Upper lobe of right lung (tissue), 1 donor: ENCODE measurements around the gene BHLHE23. TPM values are rescaled to one million over a fixed set of nuclear protein-coding genes. Genes with fewer than 3 reads are reported as not detected.

Source experiments
- ATAC-seq: fragments of 200-7000 bp; cut with Tn5 transposase; one replicate; pipeline ENCODE4 v1.9.1; 2020; ENCODE audit warnings: mild to moderate bottlenecking, moderate library complexity
- DNase-seq: peaks from one replicate; pipeline ENCODE4 v3.0.0-alpha.2; 2020
- H3K27ac ChIP-seq: fragments of 200-600 bp; one replicate; pipeline ENCODE4 v1.8.0; 2022
- H3K27me3 ChIP-seq: fragments of 200-600 bp; one replicate; pipeline ENCODE4 v1.8.0; 2022; ENCODE audit warnings: mild to moderate bottlenecking
- H3K36me3 ChIP-seq: fragments of 200-600 bp; one replicate; pipeline ENCODE4 v1.8.0; 2022
- H3K4me1 ChIP-seq: fragments of 200-600 bp; one replicate; pipeline ENCODE4 v1.8.0; 2022
- H3K4me3 ChIP-seq: fragments of 200-600 bp; one replicate; pipeline ENCODE4 v1.8.0; 2022; ENCODE audit warnings: mild to moderate bottlenecking
- H3K9me3 ChIP-seq: fragments of 200-600 bp; one replicate; pipeline ENCODE4 v1.8.0; 2022
- intact Hi-C: fragments of 100-400 bp; cut with DNase I; formaldehyde crosslinking; loops from one replicate; pipeline ENCODE4 v1.11.0; 2022
- total RNA-seq: library from RNA; stranded (reverse); fragmentation: NEBNext Ultra II Directional; extraction: Animal tissue kit (Norgen Biotek cat#: 25700); gene quantifications from one replicate; pipeline ENCODE4 v1.2.1, GENCODE V29; 2021
- TF ChIP-seq, protein P1 (sequence below): fragments of 200-600 bp; IDR thresholded peaks from one replicate; pipeline ENCODE4 v1.8.0; 2022; ENCODE audit warnings: antibody characterized with exemption
- donor health status: DM: no; HTN: yes; CAD: no; lungs with severe emphysema.

Gene BHLHE23
- total RNA-seq, 1 donor from 2014 or later = not detected

DNA sequence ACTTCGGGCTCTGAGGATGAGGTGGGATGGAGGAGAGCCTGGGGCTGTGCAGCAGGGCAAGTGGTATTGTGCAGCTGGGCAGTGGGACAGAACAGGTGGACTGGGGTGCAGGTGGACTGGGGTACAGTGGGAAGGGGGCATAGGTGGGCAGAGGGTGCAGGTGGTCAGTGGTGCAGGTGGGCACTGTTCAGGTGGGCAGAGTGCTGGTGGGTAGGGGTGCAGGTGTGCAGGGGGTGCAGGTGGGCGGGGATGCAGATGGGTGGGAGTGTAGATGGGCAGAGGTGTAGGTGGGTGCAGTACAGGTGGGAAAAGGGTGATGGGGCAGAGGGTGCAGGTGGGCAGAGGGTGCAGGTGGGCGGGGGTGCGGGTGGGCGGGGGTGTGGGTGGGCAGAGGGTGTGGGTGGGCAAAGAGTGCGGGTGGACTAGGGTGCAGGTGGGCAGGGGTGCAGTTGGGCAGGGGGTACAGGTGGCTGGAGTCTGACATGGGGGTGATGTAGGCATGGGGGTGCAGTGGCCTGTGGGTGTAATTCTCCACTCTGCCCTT lies 20.4 kb downstream of the BHLHE23 start:
- no peaks in the 10 kb centered on the region for H3K9me3 ChIP-seq
- intact Hi-C loops = no loop called here
- peaks cover 49% of the 10 kb centered on the region for H3K27me3 ChIP-seq
- no peaks in the 10 kb centered on the region for H3K4me1 ChIP-seq
- DNase-seq = no peak
- no peak overlapping the region for H3K27ac ChIP-seq
- H3K36me3 ChIP-seq = no peaks in the 10 kb centered on the region
- no peak for ATAC-seq
- H3K4me3 ChIP-seq = no peak overlapping the region
- TF ChIP-seq, protein P1, sequence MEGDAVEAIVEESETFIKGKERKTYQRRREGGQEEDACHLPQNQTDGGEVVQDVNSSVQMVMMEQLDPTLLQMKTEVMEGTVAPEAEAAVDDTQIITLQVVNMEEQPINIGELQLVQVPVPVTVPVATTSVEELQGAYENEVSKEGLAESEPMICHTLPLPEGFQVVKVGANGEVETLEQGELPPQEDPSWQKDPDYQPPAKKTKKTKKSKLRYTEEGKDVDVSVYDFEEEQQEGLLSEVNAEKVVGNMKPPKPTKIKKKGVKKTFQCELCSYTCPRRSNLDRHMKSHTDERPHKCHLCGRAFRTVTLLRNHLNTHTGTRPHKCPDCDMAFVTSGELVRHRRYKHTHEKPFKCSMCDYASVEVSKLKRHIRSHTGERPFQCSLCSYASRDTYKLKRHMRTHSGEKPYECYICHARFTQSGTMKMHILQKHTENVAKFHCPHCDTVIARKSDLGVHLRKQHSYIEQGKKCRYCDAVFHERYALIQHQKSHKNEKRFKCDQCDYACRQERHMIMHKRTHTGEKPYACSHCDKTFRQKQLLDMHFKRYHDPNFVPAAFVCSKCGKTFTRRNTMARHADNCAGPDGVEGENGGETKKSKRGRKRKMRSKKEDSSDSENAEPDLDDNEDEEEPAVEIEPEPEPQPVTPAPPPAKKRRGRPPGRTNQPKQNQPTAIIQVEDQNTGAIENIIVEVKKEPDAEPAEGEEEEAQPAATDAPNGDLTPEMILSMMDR = no peak

DNA sequence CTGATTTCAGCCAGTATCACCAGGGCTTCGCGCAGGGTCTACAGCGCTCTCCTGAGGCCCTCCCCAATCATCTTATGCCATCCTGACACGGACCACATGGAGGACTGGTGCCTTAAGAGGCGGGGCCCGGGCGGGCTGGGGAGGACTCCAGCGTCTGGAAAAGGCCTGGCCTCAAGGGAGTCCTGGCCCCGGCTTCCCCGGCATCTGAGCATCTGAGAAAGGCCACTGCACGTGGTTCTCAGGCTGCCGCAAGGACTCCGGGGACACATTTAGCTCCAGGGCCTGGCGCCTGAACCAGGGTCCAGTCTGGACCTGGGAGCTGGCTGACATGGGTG lies 21.4 kb downstream of the BHLHE23 start:
- no peak for DNase-seq
- peaks cover 54% of the 10 kb centered on the region for H3K27me3 ChIP-seq

DNA sequence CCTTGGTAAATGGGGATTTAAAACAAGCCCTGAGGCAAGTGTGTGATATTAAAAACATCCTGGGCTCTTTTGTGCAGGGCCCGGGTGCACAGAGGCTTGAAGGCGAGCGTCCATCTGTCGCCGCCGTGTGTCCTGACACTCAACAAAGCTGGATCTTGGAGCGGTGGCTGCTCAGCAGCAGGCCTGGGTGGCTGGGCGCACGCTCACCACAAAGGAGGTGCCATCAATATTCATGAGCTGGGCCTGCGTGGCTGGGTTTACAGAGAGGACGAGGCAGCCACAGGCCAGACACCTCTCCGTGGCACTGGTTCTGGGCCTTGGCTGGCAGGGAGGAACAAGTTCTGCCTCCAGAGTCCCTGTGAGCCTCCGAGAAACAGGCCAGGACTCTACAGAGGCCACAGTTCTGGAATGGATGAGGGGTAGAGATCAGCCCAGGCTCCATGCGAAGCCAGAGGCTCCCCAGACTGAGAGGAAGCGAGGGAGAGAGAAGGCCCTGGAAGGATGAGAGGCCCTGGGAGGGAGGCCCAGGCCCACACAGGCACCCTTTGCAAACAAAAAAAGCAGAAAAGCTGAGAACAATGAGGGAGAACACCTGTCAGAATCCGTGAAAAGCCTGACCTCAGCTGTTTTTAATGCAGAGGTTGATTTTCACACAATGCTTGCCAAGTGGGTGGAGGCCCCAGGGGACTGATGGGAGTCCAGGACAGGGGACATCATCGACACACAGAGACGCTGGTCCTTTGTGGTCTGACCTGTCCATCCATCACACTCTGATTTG lies 21.9 kb downstream of the BHLHE23 start:
- no peak for DNase-seq
- no peak for ATAC-seq
- H3K27me3 ChIP-seq = peaks cover 59% of the 10 kb centered on the region

More for the DNA sequence above, 21.4 kb downstream of the BHLHE23 start:
- no peak for ATAC-seq
- no peak overlapping the region for H3K27ac ChIP-seq
- H3K36me3 ChIP-seq = no peaks in the 10 kb centered on the region
- TF ChIP-seq, protein P1 = no peak
- no peaks in the 10 kb centered on the region for H3K9me3 ChIP-seq
- intact Hi-C loops = no loop called here
- no peaks in the 10 kb centered on the region for H3K4me1 ChIP-seq
- H3K4me3 ChIP-seq = no peak overlapping the region

DNA sequence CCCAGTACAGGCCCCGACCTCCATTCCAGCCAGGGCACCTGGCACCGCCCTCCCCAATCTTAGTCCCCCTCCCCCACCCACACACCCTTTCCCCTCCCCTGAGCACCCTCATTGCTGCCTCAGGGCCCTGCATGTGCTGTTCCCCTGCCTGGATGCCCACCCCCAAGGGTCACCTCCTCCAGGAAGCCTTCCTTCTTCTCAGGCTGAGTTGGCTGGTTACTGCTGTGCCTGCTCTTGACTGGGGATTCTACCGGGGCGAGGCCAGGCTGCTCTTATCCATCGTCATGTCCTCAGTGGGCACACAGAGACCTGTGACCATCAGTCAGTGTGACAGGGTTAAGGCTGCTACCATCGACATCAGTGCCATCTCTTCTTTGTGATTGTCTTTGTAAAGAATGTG lies 23.6 kb downstream of the BHLHE23 start:
- peaks cover 76% of the 10 kb centered on the region for H3K27me3 ChIP-seq
- no peak overlapping the region for H3K27ac ChIP-seq
- ATAC-seq (no peak), DNase-seq (no peak)
- peaks cover 2% of the 10 kb centered on the region for H3K4me1 ChIP-seq
- no peaks in the 10 kb centered on the region for H3K9me3 ChIP-seq
- no peak overlapping the region for H3K4me3 ChIP-seq
- H3K36me3 ChIP-seq = no peaks in the 10 kb centered on the region
- intact Hi-C loops = no loop called here
- TF ChIP-seq, protein P1 = no peak

More for the DNA sequence above, 21.9 kb downstream of the BHLHE23 start:
- TF ChIP-seq, protein P1 = no peak
- intact Hi-C loops = no loop called here
- Histone ChIP-seq H3K27ac (no peak overlapping the region), H3K4me1 (no peaks in the 10 kb centered on the region), H3K36me3 (no peaks in the 10 kb centered on the region), H3K9me3 (no peaks in the 10 kb centered on the region), H3K4me3 (no peak overlapping the region)

DNA sequence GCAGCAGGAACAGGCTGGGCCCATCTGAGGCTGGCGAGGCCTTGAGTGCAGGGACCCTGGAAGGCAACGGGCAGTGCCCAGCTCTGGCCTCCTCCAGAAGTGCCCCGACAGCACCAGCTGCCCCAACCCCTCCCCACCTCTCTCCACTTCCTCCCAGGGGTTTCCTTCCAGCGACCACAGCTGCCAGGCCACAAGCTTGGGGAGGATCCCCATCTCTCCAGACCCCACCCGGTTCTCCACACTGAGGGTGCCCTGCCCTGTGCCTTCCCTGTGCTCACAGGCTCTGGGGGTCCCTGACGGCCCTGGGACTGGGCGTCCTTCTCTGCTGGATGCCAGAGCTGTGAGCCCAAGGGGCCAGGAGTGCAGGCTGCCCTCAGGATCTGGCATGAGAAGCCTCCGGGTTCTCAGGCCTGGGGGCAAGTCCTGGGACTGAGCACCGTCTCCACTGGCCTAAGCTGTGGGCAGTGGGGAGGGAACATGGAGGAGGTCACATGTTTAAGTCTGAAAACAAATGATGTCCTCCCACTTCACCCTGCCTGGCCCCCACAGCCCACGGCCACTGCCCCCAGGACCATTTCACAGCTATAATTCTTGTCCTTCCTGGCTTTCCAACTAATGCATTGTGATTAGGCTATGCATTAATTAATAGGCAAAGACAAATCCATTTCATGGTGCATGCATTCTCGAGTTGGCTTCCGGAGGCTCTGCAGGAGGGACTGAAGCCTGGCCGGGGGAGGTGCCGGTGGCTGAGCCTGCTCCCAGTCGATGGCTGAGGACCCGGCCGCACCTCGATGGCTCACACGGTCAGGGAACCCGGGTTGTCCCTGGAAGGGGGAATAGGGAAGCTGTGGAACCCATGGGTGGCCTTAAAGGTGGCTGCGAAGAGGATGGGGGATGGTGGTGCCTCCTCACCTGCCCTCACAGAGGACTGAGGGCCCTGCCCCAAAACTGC lies 24.4 kb downstream of the BHLHE23 start:
- no peaks in the 10 kb centered on the region for H3K36me3 ChIP-seq
- intact Hi-C loops = no loop called here
- no peak for ATAC-seq
- no peaks in the 10 kb centered on the region for H3K9me3 ChIP-seq
- peaks cover 3% of the 10 kb centered on the region for H3K4me1 ChIP-seq
- H3K4me3 ChIP-seq = no peak overlapping the region
- peaks cover 84% of the 10 kb centered on the region for H3K27me3 ChIP-seq
- no peak overlapping the region for H3K27ac ChIP-seq
- no peak for DNase-seq
- TF ChIP-seq, protein P1 = no peak
